ENCODE results near the gene OR51I1.

DNA sequence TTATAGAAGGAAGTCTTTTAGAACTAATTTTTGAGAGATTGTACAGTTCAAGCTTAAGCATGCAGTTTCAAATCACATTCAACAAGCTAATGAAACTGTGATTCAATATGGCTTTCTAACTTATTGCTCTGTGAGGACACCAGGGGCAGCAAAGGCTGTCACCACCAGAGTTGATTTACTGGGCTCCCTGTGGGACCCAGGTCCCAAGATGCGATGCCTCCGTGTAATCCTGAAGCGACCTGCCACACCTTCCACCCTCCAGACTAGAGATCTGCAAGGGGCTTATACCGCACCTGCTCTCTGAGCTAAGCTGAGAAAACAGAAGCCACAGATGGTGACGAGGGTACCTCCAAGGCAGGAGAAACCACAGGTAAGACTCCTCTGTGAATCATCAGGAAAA lies 20.3 kb downstream of the OR51I1 start:
- TF ChIP-seq, protein P1, sequence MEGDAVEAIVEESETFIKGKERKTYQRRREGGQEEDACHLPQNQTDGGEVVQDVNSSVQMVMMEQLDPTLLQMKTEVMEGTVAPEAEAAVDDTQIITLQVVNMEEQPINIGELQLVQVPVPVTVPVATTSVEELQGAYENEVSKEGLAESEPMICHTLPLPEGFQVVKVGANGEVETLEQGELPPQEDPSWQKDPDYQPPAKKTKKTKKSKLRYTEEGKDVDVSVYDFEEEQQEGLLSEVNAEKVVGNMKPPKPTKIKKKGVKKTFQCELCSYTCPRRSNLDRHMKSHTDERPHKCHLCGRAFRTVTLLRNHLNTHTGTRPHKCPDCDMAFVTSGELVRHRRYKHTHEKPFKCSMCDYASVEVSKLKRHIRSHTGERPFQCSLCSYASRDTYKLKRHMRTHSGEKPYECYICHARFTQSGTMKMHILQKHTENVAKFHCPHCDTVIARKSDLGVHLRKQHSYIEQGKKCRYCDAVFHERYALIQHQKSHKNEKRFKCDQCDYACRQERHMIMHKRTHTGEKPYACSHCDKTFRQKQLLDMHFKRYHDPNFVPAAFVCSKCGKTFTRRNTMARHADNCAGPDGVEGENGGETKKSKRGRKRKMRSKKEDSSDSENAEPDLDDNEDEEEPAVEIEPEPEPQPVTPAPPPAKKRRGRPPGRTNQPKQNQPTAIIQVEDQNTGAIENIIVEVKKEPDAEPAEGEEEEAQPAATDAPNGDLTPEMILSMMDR (conservative IDR thresholded peaks at IDR 0.05 in 1 of 2, IDR thresholded peaks at IDR 0.05 in 1 of 2; ENCODE audit: low read depth in 1 of 2, low read length in 2 of 2), result no peak
- TF ChIP-seq EZH2 (IDR thresholded peaks at IDR 0.05; ENCODE audit: low read length, missing control alignments), result no peak

All from fibroblast of lung (primary cell).